Hepatocyte (in vitro differentiated cells): ENCODE data around the gene KSR1. TPM values are rescaled to one million over a fixed set of nuclear protein-coding genes. Genes with fewer than 3 reads are reported as not detected.
A peak's percentile ranks its signal among the peaks of the same experiment; 100 is the strongest.

Source experiments
- DNase-seq: peaks from one replicate; pipeline ENCODE4 v3.0.0-alpha.2; 2016; ENCODE audit warnings: low spot score
- H2AFZ ChIP-seq: fragments of 200-600 bp; sonication (generic); 2 replicates; pipeline ENCODE4 v1.6.0; 2016; ENCODE audit warnings: antibody characterized with exemption, mild to moderate bottlenecking
- H3K27ac ChIP-seq: fragments of 200-600 bp; sonication (generic); 2 replicates; pipeline ENCODE4 v1.5.1; 2016; ENCODE audit warnings: mild to moderate bottlenecking
- H3K27me3 ChIP-seq: fragments of 200-600 bp; sonication (generic); 2 replicates; pipeline ENCODE4 v1.6.1; 2016
- H3K36me3 ChIP-seq: fragments of 200-600 bp; sonication (generic); replicated peaks from 2 replicates; pipeline ENCODE4 v1.5.1; 2016; ENCODE audit warnings: low read depth; ENCODE audit not compliant: insufficient read depth
- H3K4me1 ChIP-seq: fragments of 200-600 bp; sonication (generic); 2 replicates; pipeline ENCODE4 v1.5.1; 2016; ENCODE audit warnings: mild to moderate bottlenecking, moderate library complexity; ENCODE audit not compliant: insufficient read depth
- H3K4me2 ChIP-seq: fragments of 200-600 bp; sonication (generic); 2 replicates; pipeline ENCODE4 v1.6.0; 2016
- H3K4me3 ChIP-seq: fragments of 200-600 bp; sonication (generic); 2 replicates; pipeline ENCODE4 v1.5.1; 2016; ENCODE audit warnings: mild to moderate bottlenecking
- H3K79me2 ChIP-seq: fragments of 200-600 bp; sonication (generic); 2 replicates; pipeline ENCODE4 v1.6.0; 2017; ENCODE audit warnings: mild to moderate bottlenecking
- H3K9me2 ChIP-seq: fragments of 200-600 bp; sonication (generic); replicated peaks from 2 replicates; pipeline ENCODE4 v1.6.0; 2017; ENCODE audit warnings: mild to moderate bottlenecking; ENCODE audit not compliant: insufficient read depth
- H3K9me3 ChIP-seq: fragments of 200-600 bp; sonication (generic); 2 replicates; pipeline ENCODE4 v1.5.1; 2016; ENCODE audit warnings: low read depth, mild to moderate bottlenecking
- H4K20me1 ChIP-seq: fragments of 200-600 bp; sonication (generic); 2 replicates; pipeline ENCODE4 v1.6.0; 2016; ENCODE audit warnings: mild to moderate bottlenecking; ENCODE audit not compliant: insufficient read depth, poor library complexity, severe bottlenecking
- EZH2 ChIP-seq: fragments of 200-600 bp; sonication (generic); IDR thresholded peaks from 2 replicates; pipeline ENCODE4 v1.6.1; 2016; ENCODE audit warnings: antibody characterized with exemption, mild to moderate bottlenecking, borderline replicate concordance
- EZH2phosphoT487 ChIP-seq: fragments of 200-600 bp; sonication (generic); IDR thresholded peaks from one replicate; pipeline ENCODE4 v1.6.1; 2018; ENCODE audit warnings: antibody characterized with exemption, mild to moderate bottlenecking, low read depth, moderate library complexity; ENCODE audit not compliant: unreplicated experiment, severe bottlenecking
- WGBS: methylation state at CpG from one replicate; pipeline ENCODE4 v1.1.6; 2016; ENCODE audit warnings: low lambda C conversion rate; ENCODE audit errors: missing lambda C conversion rate; 5-methylcytosine and 5-hydroxymethylcytosine counted together
- polyA plus RNA-seq: library from polyadenylated mRNA; unstranded; fragments of >200 nt; fragmentation: Nextera tagmentation; extraction: Ambion mirVana; gene quantifications from 2 replicates; pipeline ENCODE4 v1.2.1, GENCODE V29; 2016
- total RNA-seq: library from RNA; depleted of rRNA; stranded (reverse); fragments of >200 nt; gene quantifications from 2 replicates; pipeline ENCODE4 v1.2.3, GENCODE V29; 2014
- TF ChIP-seq, protein P1 (sequence below): fragments of 200-600 bp; sonication (generic); IDR thresholded peaks from 2 replicates; pipeline ENCODE4 v1.5.1; 2016; ENCODE audit warnings: antibody characterized with exemption, mild to moderate bottlenecking; ENCODE audit not compliant: poor library complexity

Gene KSR1
- total and polyA plus RNA-seq, 2 experiments from 2014 or later = 16.2 to 32.6 TPM

DNA sequence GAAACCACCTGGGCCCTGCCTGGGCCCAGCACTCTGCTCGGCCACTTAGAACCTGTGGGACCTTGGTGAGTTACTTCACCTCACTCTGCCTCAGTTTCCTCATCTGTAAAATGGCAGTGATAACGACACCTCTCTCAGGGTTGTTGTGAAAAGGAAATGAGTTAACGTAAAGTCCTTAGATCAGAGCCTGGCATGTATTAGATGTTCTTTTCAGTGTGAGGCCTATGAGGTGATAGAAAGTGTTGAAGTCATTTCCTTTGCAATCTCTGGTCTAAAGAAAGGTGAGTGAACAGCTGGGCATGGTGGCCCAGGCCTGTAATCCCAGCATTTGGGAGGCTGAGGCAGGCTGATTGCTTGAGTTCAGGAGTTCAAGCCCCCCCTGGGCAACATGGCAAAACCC, 123.1 kb downstream of the KSR1 start:
- Histone ChIP-seq H3K9me2 (no peaks in the 10 kb centered on the region), H3K4me2 (no peak overlapping the region), H3K27ac (peak overlapping the region; percentile 98), H4K20me1 (no peaks in the 10 kb centered on the region), H3K36me3 (no peaks in the 10 kb centered on the region), H3K27me3 (no peaks in the 10 kb centered on the region), H3K79me2 (peaks cover 27% of the 10 kb centered on the region), H3K4me3 (no peak overlapping the region), H3K9me3 (no peaks in the 10 kb centered on the region), H3K4me1 (peaks cover 36% of the 10 kb centered on the region), H2AFZ (no peak overlapping the region)
- 98% methylated on average over 3 of the region's 3 CpGs for whole genome bisulfite sequencing
- TF ChIP-seq EZH2 (no peak), EZH2phosphoT487 (no peak)
- TF ChIP-seq, protein P1, sequence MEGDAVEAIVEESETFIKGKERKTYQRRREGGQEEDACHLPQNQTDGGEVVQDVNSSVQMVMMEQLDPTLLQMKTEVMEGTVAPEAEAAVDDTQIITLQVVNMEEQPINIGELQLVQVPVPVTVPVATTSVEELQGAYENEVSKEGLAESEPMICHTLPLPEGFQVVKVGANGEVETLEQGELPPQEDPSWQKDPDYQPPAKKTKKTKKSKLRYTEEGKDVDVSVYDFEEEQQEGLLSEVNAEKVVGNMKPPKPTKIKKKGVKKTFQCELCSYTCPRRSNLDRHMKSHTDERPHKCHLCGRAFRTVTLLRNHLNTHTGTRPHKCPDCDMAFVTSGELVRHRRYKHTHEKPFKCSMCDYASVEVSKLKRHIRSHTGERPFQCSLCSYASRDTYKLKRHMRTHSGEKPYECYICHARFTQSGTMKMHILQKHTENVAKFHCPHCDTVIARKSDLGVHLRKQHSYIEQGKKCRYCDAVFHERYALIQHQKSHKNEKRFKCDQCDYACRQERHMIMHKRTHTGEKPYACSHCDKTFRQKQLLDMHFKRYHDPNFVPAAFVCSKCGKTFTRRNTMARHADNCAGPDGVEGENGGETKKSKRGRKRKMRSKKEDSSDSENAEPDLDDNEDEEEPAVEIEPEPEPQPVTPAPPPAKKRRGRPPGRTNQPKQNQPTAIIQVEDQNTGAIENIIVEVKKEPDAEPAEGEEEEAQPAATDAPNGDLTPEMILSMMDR = no peak
- no peak for DNase-seq

DNA sequence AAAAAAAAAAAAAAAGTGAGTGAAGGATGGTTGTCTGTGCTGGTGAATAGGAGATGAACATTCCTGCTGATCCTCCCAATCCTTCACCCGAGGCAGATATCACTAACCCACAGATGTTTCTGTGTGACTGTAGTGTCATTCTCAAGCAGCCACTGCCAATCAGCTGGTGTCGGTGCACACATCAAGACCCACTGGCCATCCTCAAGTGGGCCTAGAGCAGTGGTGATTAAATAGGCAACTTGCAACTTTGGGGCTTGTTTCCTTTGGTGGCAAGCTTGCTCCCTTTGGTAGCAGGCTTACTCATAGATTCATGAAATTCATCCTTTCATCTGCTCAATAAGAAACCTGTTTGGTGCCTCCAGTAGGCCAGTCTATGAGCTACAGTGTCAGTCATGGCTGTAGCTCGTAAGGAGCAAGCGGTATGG, 123.7 kb downstream of the KSR1 start:
- no peaks in the 10 kb centered on the region for H4K20me1 ChIP-seq
- no peaks in the 10 kb centered on the region for H3K27me3 ChIP-seq
- H3K9me3 ChIP-seq = no peaks in the 10 kb centered on the region
- H3K4me3 ChIP-seq = no peak overlapping the region
- H2AFZ ChIP-seq = no peak overlapping the region
- H3K79me2 ChIP-seq = peaks cover 26% of the 10 kb centered on the region
- no peaks in the 10 kb centered on the region for H3K36me3 ChIP-seq
- peaks cover 36% of the 10 kb centered on the region for H3K4me1 ChIP-seq
- H3K9me2 ChIP-seq = no peaks in the 10 kb centered on the region
- no peak overlapping the region for H3K4me2 ChIP-seq
- TF ChIP-seq EZH2phosphoT487 = no peak
- no peak for TF ChIP-seq EZH2
- TF ChIP-seq, protein P1 = no peak
- WGBS = 88% methylated on average over 4 of the region's 4 CpGs
- H3K27ac ChIP-seq = peak overlapping the region; percentile 60
- DNase-seq = no peak

DNA sequence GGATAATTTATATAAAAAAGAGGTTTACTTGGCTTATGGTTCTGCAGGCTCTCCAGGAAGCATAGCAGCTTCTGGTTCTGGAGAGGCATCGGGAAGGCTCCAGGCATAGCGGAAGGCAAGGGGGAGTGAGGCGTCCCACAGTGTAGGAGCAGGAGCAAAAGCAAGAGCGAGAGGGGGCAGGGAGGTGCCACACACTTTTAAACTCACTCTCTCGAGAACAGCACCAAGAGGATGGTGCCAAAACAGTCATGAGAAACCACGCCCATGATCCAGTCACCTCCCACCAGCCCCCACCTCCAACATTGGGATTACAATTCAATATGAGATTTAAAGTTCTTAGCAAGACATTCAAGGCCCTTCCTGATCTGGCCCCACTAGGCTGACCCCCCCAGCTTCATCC, 124.8 kb downstream of the KSR1 start:
- 81% methylated on average over 6 of the region's 6 CpGs for WGBS
- no peaks in the 10 kb centered on the region for H3K27me3 ChIP-seq
- no peak overlapping the region for H3K27ac ChIP-seq
- no peak overlapping the region for H3K4me2 ChIP-seq
- no peaks in the 10 kb centered on the region for H3K9me2 ChIP-seq
- H2AFZ ChIP-seq = no peak overlapping the region
- peaks cover 16% of the 10 kb centered on the region for H3K79me2 ChIP-seq
- H3K36me3 ChIP-seq = no peaks in the 10 kb centered on the region
- TF ChIP-seq EZH2 = no peak
- no peak for TF ChIP-seq EZH2phosphoT487
- TF ChIP-seq, protein P1 = no peak
- DNase-seq = no peak
- H3K9me3 ChIP-seq = no peaks in the 10 kb centered on the region
- H3K4me1 ChIP-seq = peaks cover 42% of the 10 kb centered on the region
- H3K4me3 ChIP-seq = no peak overlapping the region
- no peaks in the 10 kb centered on the region for H4K20me1 ChIP-seq

DNA sequence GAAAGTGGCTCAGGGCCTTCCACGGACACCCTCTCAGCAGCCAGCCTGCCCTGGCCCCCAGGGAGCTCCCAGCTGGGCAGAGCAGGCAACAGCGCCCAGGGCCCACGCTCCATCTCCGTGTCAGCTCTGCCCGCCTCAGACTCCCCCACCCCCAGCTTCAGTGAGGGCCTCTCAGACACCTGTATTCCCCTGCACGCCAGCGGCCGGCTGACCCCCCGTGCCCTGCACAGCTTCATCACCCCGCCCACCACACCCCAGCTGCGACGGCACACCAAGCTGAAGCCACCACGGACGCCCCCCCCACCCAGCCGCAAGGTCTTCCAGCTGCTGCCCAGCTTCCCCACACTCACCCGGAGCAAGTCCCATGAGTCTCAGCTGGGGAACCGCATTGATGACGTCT, 126.4 kb downstream of the KSR1 start:
- Histone ChIP-seq H3K79me2 (peaks cover 14% of the 10 kb centered on the region), H2AFZ (no peak overlapping the region), H3K9me2 (no peaks in the 10 kb centered on the region), H3K4me3 (no peak overlapping the region), H3K36me3 (no peaks in the 10 kb centered on the region), H3K27ac (no peak overlapping the region), H3K27me3 (no peaks in the 10 kb centered on the region), H3K9me3 (no peaks in the 10 kb centered on the region), H4K20me1 (no peaks in the 10 kb centered on the region), H3K4me2 (no peak overlapping the region), H3K4me1 (peaks cover 26% of the 10 kb centered on the region)
- WGBS = 92% methylated on average over 9 of the region's 18 CpGs
- DNase-seq = no peak
- TF ChIP-seq EZH2phosphoT487 = no peak
